ENCODE data around the gene RNU1-2.
"Not testable (repeated sequence)": the region's sequence is repeated elsewhere in the genome, so short reads cannot be mapped to it uniquely, and the experiment has no call there.

Gene RNU1-2

DNA sequence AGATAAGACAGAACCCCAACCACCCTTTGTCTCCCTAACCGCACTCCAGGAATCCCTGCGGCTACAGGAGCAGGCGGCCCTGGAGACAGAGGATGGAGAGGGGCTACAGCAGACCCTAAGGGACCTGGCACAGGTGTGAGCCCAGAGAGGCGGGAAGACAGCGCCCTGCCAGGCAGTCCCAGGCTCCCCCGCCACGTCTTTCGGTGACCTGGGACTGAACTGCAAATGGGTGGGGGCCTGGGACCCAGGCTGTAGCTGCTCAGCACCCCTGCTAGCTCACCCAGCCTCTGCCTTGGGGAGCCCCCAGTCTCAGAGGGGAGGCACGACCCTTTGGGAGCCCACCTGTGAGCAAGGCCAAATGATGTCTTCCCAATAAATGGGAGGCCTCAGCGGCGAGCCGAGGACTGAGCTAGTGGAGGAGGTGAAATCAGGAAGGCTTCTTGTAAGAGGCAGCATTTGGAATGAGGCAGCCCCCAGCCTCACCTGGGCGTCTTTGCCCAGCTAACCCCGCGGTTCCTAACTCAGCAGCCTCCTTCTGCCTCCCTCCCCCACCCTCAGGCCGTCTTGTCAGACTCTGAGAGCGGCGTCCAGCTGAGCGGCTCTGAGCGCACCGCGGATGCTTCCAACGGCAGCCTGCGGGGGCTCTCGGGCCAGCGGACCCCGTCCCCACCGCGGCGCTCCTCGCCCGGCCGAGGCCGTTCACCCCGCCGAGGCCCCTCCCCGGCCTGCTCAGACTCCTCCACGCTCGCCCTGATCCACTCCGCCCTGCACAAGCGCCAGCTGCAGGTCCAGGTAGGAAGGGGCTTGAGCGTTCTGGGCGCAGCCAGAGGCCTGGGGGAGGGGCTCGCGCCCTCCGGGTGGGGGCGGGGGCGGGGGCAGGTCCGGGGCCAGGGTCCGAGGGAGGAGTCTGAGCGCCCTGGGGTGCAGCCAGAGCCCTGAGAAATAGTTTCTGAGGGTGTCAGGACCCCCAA, 42.9 kb downstream of the RNU1-2 start:
- TF ChIP-seq, protein P1, sequence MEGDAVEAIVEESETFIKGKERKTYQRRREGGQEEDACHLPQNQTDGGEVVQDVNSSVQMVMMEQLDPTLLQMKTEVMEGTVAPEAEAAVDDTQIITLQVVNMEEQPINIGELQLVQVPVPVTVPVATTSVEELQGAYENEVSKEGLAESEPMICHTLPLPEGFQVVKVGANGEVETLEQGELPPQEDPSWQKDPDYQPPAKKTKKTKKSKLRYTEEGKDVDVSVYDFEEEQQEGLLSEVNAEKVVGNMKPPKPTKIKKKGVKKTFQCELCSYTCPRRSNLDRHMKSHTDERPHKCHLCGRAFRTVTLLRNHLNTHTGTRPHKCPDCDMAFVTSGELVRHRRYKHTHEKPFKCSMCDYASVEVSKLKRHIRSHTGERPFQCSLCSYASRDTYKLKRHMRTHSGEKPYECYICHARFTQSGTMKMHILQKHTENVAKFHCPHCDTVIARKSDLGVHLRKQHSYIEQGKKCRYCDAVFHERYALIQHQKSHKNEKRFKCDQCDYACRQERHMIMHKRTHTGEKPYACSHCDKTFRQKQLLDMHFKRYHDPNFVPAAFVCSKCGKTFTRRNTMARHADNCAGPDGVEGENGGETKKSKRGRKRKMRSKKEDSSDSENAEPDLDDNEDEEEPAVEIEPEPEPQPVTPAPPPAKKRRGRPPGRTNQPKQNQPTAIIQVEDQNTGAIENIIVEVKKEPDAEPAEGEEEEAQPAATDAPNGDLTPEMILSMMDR (conservative IDR thresholded peaks at IDR 0.05; ENCODE audit: low read depth, low read length): no peak
- Histone ChIP-seq H3K4me1 (ENCODE audit: low read depth, poor library complexity, severe bottlenecking) (no peaks in the 10 kb centered on the region), H3K79me2 (ENCODE audit: insufficient read depth, low read depth) (no peaks in the 10 kb centered on the region), H3K4me3 (IDR thresholded peaks at IDR 0.05; ENCODE audit: insufficient read depth, low read depth, low read length) (no peak overlapping the region), H3K9ac (no peak overlapping the region), H2AFZ (ENCODE audit: low read depth) (no peak overlapping the region), H3K27ac (no peak overlapping the region), H4K20me1 (ENCODE audit: insufficient read depth) (no peaks in the 10 kb centered on the region), H3K27me3 (ENCODE audit: insufficient read depth, low read depth) (no peaks in the 10 kb centered on the region), H3K4me2 (no peak overlapping the region), H3K36me3 (ENCODE audit: insufficient read depth) (no peaks in the 10 kb centered on the region)

DNA sequence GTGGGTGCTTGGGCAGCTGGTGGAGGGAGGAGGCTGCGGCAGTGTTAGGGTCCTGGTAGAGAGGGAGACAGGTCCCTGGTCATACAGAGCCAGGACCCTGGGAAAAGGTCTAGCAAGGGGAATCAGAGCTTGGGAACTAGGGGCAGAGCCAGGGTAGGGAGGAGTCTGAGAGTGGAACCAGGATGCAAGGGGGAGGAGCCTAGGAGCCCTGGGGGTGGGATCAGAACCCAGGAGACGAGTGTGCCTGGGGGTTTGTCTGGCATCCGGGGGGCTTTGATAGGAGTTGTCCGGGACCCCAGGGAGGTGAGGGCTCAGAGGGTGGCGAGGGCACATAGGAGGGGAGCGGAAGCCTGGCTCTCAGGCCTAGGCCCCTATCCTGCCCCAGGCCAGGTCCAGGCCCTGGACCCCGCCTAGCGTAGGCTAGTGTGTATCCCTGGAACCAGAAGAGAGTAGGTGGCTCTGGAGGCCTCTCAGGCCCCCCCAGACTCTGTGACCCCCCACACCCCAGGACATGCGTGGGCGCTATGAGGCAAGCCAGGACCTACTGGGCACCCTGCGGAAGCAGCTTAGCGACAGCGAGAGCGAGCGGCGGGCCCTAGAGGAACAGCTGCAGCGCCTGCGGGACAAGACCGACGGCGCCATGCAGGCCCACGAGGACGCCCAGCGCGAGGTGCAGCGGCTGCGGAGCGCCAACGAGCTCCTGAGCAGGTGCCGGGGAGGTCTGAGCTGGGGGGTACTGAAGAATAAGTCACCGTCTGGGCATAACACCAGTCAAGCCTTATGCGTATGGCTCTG, 43.8 kb downstream of the RNU1-2 start:
- not testable (repeated sequence) for H3K4me2 ChIP-seq; H3K9ac ChIP-seq; H4K20me1 ChIP-seq (ENCODE audit: insufficient read depth); H2AFZ ChIP-seq (ENCODE audit: low read depth); H3K36me3 ChIP-seq (ENCODE audit: insufficient read depth); H3K27me3 ChIP-seq (ENCODE audit: insufficient read depth, low read depth); H3K4me1 ChIP-seq (ENCODE audit: low read depth, poor library complexity, severe bottlenecking); H3K4me3 ChIP-seq (IDR thresholded peaks at IDR 0.05; ENCODE audit: insufficient read depth, low read depth, low read length); H3K27ac ChIP-seq; H3K79me2 ChIP-seq (ENCODE audit: insufficient read depth, low read depth)

DNA sequence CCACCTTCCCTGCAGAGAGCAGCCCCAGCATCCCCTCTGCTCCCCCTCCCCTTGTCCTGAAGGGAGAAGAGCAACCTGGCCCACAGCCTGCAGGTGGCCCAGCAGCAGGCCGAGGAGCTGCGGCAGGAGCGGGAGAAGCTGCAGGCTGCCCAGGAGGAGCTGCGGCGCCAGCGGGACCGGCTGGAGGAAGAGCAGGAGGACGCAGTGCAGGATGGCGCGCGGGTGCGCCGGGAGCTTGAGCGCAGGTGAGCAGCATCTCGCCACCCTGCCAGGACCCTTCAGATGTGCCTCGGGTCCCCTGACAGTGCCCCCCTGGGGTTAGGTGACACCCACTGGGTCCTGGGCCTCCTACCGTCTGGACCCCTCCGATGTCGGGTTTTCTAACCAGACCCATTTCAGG, 48.3 kb downstream of the RNU1-2 start:
- H3K4me2 ChIP-seq: no peak overlapping the region
- H3K36me3 ChIP-seq (ENCODE audit: insufficient read depth): no peaks in the 10 kb centered on the region

DNA sequence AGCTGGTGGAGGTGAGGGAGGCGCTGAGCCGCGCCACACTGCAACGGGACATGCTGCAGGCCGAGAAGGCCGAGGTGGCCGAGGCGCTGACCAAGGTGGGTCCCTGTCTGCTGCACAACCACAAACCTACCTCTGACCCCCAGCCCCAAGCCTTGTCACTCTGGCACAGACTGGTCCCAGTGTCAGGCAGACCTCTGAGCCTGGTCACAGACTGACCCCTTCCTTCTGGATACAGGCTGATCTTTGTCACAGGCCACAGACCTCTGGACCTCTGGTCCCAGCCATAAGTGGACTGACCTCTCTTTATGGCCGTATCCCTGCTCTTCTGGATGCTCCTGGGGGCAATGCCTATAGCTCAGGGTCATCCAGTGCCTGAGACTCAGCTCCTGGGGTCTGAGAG, 49.7 kb downstream of the RNU1-2 start:
- H4K20me1 ChIP-seq (ENCODE audit: insufficient read depth); H3K4me1 ChIP-seq (ENCODE audit: low read depth, poor library complexity, severe bottlenecking); H3K36me3 ChIP-seq (ENCODE audit: insufficient read depth): not testable (repeated sequence)

More for the DNA sequence above, 48.3 kb downstream of the RNU1-2 start:
- H3K27me3 ChIP-seq (ENCODE audit: insufficient read depth, low read depth): no peaks in the 10 kb centered on the region
- TF ChIP-seq, protein P1 (conservative IDR thresholded peaks at IDR 0.05; ENCODE audit: low read depth, low read length): no peak
- H3K4me3 ChIP-seq (IDR thresholded peaks at IDR 0.05; ENCODE audit: insufficient read depth, low read depth, low read length): no peak overlapping the region
- no peaks in the 10 kb centered on the region for H3K4me1 ChIP-seq (ENCODE audit: low read depth, poor library complexity, severe bottlenecking)
- no peak overlapping the region for H3K9ac ChIP-seq
- no peak overlapping the region for H2AFZ ChIP-seq (ENCODE audit: low read depth)
- H4K20me1 ChIP-seq (ENCODE audit: insufficient read depth): no peaks in the 10 kb centered on the region
- H3K27ac ChIP-seq: no peak overlapping the region
- H3K79me2 ChIP-seq (ENCODE audit: insufficient read depth, low read depth): no peaks in the 10 kb centered on the region

More for the DNA sequence above, 49.7 kb downstream of the RNU1-2 start:
- H3K9ac ChIP-seq; H3K79me2 ChIP-seq (ENCODE audit: insufficient read depth, low read depth); H2AFZ ChIP-seq (ENCODE audit: low read depth); H3K27ac ChIP-seq; H3K4me2 ChIP-seq; H3K27me3 ChIP-seq (ENCODE audit: insufficient read depth, low read depth); H3K4me3 ChIP-seq (IDR thresholded peaks at IDR 0.05; ENCODE audit: insufficient read depth, low read depth, low read length): not testable (repeated sequence)

Measured in KMS-11 (cell line).